ENCODE results near the gene ZNF467. TPM values are rescaled to one million over a fixed set of nuclear protein-coding genes. Genes with fewer than 3 reads are reported as not detected.
A peak's percentile ranks its signal among the peaks of the same experiment; 100 is the strongest.

Gene ZNF467
- total RNA-seq, 1 donor from 2014 or later = 3.5 TPM

DNA sequence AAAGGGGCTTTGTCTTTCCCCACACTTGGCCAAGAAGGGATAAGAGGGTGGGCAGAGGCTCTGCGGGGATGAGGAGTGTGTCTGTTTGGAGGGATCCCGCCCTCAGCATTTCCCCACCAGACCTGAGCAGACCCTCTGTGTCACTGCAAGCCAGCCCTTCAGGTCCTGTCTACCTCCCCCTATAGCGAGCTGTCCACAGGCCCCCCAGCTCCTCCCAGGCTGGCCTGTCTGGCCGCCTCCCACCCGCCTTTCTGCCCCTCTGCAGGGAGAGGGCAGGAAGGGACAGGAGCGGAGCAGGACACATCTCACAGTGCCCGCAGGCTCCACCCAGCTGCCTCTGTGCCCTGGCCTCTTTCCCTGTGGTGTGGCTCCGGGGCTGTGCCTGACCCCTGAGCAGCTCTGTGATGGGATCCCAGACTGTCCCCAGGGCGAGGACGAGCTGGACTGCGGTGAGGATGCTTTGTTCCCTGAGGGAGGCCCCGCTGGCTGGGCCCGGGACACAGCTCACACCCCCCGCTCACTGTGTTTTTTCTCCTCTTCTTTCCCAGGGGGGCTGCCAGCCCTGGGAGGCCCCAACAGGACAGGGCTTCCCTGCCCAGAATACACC lies 17.5 kb upstream of the ZNF467 start:
- Mint-ChIP-seq H3K27ac (ENCODE audit: unreplicated experiment) (no peak overlapping the region), H3K4me3 (ENCODE audit: unreplicated experiment) (no peak overlapping the region), H3K4me1 (ENCODE audit: low read depth) (no peaks in the 10 kb centered on the region), H3K36me3 (ENCODE audit: low read depth) (no peaks in the 10 kb centered on the region), H3K9me3 (ENCODE audit: low read depth) (no peaks in the 10 kb centered on the region), H3K27me3 (ENCODE audit: low read depth) (peaks cover 29% of the 10 kb centered on the region)
- TF ChIP-seq, protein P1, sequence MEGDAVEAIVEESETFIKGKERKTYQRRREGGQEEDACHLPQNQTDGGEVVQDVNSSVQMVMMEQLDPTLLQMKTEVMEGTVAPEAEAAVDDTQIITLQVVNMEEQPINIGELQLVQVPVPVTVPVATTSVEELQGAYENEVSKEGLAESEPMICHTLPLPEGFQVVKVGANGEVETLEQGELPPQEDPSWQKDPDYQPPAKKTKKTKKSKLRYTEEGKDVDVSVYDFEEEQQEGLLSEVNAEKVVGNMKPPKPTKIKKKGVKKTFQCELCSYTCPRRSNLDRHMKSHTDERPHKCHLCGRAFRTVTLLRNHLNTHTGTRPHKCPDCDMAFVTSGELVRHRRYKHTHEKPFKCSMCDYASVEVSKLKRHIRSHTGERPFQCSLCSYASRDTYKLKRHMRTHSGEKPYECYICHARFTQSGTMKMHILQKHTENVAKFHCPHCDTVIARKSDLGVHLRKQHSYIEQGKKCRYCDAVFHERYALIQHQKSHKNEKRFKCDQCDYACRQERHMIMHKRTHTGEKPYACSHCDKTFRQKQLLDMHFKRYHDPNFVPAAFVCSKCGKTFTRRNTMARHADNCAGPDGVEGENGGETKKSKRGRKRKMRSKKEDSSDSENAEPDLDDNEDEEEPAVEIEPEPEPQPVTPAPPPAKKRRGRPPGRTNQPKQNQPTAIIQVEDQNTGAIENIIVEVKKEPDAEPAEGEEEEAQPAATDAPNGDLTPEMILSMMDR (IDR thresholded peaks at IDR 0.05) = no peak
- DNase-seq (ENCODE audit: low spot score) = no peak

DNA sequence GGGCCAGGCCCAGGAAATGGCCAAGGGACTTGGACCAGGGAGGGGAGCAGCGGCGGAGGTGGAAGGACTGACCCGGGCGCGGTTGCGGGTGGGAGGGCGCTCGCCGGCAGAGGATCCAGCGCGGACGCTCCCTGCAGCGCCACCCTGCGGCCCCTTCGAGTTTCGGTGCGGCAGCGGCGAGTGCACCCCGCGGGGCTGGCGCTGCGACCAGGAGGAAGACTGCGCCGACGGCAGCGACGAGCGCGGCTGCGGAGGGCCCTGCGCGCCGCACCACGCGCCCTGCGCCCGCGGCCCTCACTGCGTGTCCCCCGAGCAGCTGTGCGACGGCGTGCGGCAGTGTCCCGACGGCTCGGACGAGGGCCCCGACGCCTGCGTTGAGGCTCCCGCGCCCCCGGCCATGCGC lies 16.8 kb upstream of the ZNF467 start:
- TF ChIP-seq, protein P1 (IDR thresholded peaks at IDR 0.05) = peak; percentile 73
- no peaks in the 10 kb centered on the region for H3K4me1 Mint-ChIP-seq (ENCODE audit: low read depth)
- no peak overlapping the region for H3K27ac Mint-ChIP-seq (ENCODE audit: unreplicated experiment)
- no peaks in the 10 kb centered on the region for H3K9me3 Mint-ChIP-seq (ENCODE audit: low read depth)
- peaks cover 32% of the 10 kb centered on the region for H3K27me3 Mint-ChIP-seq (ENCODE audit: low read depth)
- no peak for DNase-seq (ENCODE audit: low spot score)
- H3K4me3 Mint-ChIP-seq (ENCODE audit: unreplicated experiment) = no peak overlapping the region
- no peaks in the 10 kb centered on the region for H3K36me3 Mint-ChIP-seq (ENCODE audit: low read depth)

DNA sequence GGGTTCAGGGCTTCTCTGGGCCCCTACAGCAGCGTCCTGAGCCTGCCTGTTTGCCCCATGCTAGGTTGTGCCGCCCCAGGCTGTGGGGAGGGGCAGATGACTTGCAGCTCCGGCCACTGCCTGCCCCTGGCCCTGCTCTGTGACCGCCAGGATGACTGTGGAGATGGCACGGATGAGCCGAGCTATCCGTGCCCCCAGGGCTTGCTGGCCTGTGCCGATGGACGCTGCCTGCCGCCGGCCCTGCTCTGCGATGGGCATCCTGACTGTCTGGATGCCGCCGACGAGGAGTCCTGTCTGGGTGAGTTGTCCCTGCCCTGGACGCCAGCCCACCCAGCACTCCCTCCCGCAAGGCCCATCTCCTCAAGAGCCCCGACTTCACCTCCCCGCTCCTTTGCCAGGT lies 15.7 kb upstream of the ZNF467 start:
- H3K27ac Mint-ChIP-seq (ENCODE audit: unreplicated experiment) = no peak overlapping the region
- H3K4me1 Mint-ChIP-seq (ENCODE audit: low read depth) = no peaks in the 10 kb centered on the region
- TF ChIP-seq, protein P1 (IDR thresholded peaks at IDR 0.05) = no peak
- no peaks in the 10 kb centered on the region for H3K36me3 Mint-ChIP-seq (ENCODE audit: low read depth)
- no peak overlapping the region for H3K4me3 Mint-ChIP-seq (ENCODE audit: unreplicated experiment)
- no peaks in the 10 kb centered on the region for H3K9me3 Mint-ChIP-seq (ENCODE audit: low read depth)
- DNase-seq (ENCODE audit: low spot score) = no peak
- peaks cover 32% of the 10 kb centered on the region for H3K27me3 Mint-ChIP-seq (ENCODE audit: low read depth)

DNA sequence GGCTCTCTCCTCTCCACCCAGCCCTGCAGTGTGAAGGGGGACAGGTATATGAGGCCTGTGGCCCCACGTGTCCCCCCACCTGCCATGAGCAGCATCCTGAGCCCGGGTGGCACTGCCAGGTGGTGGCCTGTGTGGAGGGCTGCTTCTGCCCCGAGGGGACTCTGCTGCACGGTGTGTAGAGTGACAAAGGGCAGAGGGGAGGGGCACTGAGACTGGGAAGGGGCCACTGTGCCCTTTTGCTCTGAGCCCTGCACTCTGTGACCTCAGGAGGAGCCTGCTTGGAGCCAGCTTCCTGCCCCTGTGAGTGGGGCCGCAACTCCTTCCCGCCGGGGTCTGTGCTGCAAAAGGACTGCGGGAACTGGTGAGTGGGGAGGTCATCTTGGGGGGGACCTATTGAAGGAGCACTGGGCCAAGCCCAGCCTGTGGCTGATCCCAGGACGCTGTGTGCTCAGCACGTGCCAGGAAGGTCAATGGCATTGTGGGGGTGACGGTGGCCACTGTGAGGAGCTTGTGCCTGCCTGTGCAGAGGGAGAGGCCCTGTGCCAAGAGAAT lies 15.0 kb upstream of the ZNF467 start:
- Mint-ChIP-seq H3K4me3 (ENCODE audit: unreplicated experiment) (no peak overlapping the region), H3K4me1 (ENCODE audit: low read depth) (no peaks in the 10 kb centered on the region), H3K27me3 (ENCODE audit: low read depth) (peaks cover 31% of the 10 kb centered on the region)

DNA sequence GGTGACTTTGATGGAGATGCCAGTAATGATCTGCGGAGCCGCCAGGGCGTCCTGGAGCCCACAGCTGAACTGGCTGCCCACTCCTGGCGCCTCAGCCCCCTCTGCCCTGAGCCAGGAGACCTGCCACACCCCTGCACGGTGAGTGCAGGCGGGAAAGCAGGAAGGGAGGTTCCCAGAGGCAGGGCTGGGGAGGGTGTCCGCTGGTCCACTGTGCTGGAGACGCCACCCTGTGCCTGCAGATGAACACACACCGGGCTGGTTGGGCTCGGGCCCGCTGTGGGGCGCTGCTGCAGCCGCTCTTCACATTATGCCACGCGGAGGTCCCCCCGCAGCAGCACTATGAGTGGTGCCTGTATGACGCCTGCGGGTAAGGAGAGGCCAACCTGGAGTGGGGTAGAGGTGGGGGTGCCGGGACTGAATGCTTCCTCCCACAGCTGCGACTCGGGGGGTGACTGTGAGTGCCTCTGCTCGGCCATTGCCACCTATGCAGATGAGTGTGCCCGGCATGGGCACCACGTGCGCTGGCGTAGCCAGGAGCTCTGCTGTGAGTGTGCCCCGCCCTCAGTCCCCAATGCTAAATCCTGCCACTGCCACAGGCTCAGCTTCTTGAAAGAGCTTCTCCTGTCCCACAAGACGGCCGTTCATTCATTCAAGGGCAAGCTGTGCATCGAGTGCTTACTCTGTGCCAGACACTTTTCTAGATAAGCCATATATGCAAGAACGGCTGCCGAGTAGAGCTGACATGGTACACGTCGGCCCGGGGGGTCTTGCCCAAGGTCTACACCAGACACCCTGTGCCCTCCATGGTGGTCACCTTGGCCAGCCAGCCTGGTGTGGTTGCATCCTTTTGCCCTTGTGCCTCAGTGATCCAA lies 14.3 kb upstream of the ZNF467 start:
- TF ChIP-seq, protein P1 (IDR thresholded peaks at IDR 0.05) = no peak
- Mint-ChIP-seq H3K27ac (ENCODE audit: unreplicated experiment) (no peak overlapping the region), H3K9me3 (ENCODE audit: low read depth) (no peaks in the 10 kb centered on the region), H3K36me3 (ENCODE audit: low read depth) (no peaks in the 10 kb centered on the region), H3K4me1 (ENCODE audit: low read depth) (no peaks in the 10 kb centered on the region), H3K27me3 (ENCODE audit: low read depth) (peaks cover 30% of the 10 kb centered on the region), H3K4me3 (ENCODE audit: unreplicated experiment) (no peak overlapping the region)
- no peak for DNase-seq (ENCODE audit: low spot score)

More for the DNA sequence above, 15.0 kb upstream of the ZNF467 start:
- Mint-ChIP-seq H3K9me3 (ENCODE audit: low read depth) (no peaks in the 10 kb centered on the region), H3K36me3 (ENCODE audit: low read depth) (no peaks in the 10 kb centered on the region), H3K27ac (ENCODE audit: unreplicated experiment) (no peak overlapping the region)
- no peak for DNase-seq (ENCODE audit: low spot score)
- TF ChIP-seq, protein P1 (IDR thresholded peaks at IDR 0.05) = no peak

Data from chondrocyte (in vitro differentiated cells).